Measurements from ENCODE around the gene ASAH2B.
"Not testable (repeated sequence)": the region's sequence is repeated elsewhere in the genome, so short reads cannot be mapped to it uniquely, and the experiment has no call there.

GRCh38 chr10:50742820-50743219 lies 3.1 kb downstream of the ASAH2B start:
- TF ChIP-seq, protein P1, sequence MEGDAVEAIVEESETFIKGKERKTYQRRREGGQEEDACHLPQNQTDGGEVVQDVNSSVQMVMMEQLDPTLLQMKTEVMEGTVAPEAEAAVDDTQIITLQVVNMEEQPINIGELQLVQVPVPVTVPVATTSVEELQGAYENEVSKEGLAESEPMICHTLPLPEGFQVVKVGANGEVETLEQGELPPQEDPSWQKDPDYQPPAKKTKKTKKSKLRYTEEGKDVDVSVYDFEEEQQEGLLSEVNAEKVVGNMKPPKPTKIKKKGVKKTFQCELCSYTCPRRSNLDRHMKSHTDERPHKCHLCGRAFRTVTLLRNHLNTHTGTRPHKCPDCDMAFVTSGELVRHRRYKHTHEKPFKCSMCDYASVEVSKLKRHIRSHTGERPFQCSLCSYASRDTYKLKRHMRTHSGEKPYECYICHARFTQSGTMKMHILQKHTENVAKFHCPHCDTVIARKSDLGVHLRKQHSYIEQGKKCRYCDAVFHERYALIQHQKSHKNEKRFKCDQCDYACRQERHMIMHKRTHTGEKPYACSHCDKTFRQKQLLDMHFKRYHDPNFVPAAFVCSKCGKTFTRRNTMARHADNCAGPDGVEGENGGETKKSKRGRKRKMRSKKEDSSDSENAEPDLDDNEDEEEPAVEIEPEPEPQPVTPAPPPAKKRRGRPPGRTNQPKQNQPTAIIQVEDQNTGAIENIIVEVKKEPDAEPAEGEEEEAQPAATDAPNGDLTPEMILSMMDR (IDR thresholded peaks at IDR 0.05; ENCODE audit: insufficient read depth, low read length, poor library complexity, severe bottlenecking): not testable (repeated sequence)
- not testable (repeated sequence) for TF ChIP-seq EZH2phosphoT487 (conservative IDR thresholded peaks at IDR 0.05; ENCODE audit: low read length)

Measured in SU-DHL-6 (cell line).